Heart left ventricle (tissue), 16 donors: ENCODE data around the gene ARHGAP45. TPM values are rescaled to one million over a fixed set of nuclear protein-coding genes. Genes with fewer than 3 reads are reported as not detected.

Experiments used
- ATAC-seq, 4 donors: fragments of 200-7000 bp; cut with Tn5 transposase; one replicate each; pipeline ENCODE4 v1.9.1; 2020 to 2022; ENCODE audit warnings: moderate library complexity in 4 of 4, mild to moderate bottlenecking in 3 of 4, moderate number of reproducible peaks in 1 of 4
- DNase-seq, 5 donors: peaks; one replicate each; pipeline ENCODE4 v3.0.0-alpha.2; 2020
- H3K27ac ChIP-seq, 12 donors: fragments of 200-600 bp; sonication (generic) in 4 of 12; one replicate each; pipeline versions ENCODE4 v1.5.0 to v1.8.0; 2016 to 2022; ENCODE audit warnings: mild to moderate bottlenecking in 2 of 12
- H3K27me3 ChIP-seq, 9 donors: fragments of 200-600 bp; sonication (generic) in 2 of 9; one replicate each; pipeline versions ENCODE4 v1.5.1 to v1.8.0; 2016 to 2022; ENCODE audit warnings: mild to moderate bottlenecking in 3 of 9
- H3K36me3 ChIP-seq, 9 donors: fragments of 200-600 bp; sonication (generic) in 2 of 9; one replicate each; pipeline versions ENCODE4 v1.5.0 to v1.8.0; 2018 to 2022; ENCODE audit warnings: mild to moderate bottlenecking in 2 of 9
- H3K4me1 ChIP-seq, 12 donors: fragments of 200-600 bp; sonication (generic) in 4 of 12; one replicate each; pipeline versions ENCODE4 v1.5.0 to v1.8.0; 2016 to 2022; ENCODE audit warnings: mild to moderate bottlenecking in 3 of 12
- H3K4me3 ChIP-seq, 12 donors: fragments of 200-600 bp; sonication (generic) in 4 of 12; one replicate each; pipeline versions ENCODE4 v1.5.0 to v1.8.0; 2017 to 2022; ENCODE audit warnings: mild to moderate bottlenecking in 9 of 12, moderate library complexity in 4 of 12
- H3K9me3 ChIP-seq, 12 donors: fragments of 200-600 bp; sonication (generic) in 4 of 12; one replicate each; pipeline versions ENCODE4 v1.5.0 to v1.8.0; 2016 to 2022; ENCODE audit warnings: mild to moderate bottlenecking in 1 of 12
- POLR2A ChIP-seq, 2 donors: fragments of 450-650 bp; IDR thresholded peaks; one replicate each; pipeline ENCODE4 v1.6.1; 2017; ENCODE audit warnings: antibody characterized with exemption in 2 of 2, mild to moderate bottlenecking in 2 of 2, moderate library complexity in 2 of 2
- WGBS, 4 donors: extraction: QIAGEN DNeasy Blood & Tissue Kit in 2 of 4; methylation state at CpG; one replicate each; pipeline versions ENCODE4 v1.1.5 to v1.1.7; 2013 to 2018; 5-methylcytosine and 5-hydroxymethylcytosine counted together
- intact Hi-C, 10 donors: fragments of 100-400 bp; cut with DNase I; formaldehyde crosslinking; loops; one replicate each; pipeline versions ENCODE4 v1.11.1 to v1.14.2; 2022
- polyA plus RNA-seq, 2 donors: library from polyadenylated mRNA; stranded (reverse); fragments of 200-250 nt; gene quantifications; one replicate each; pipeline ENCODE4 v1.2.3, GENCODE V29; 2013
- total RNA-seq, 9 donors: library from RNA; depleted of rRNA in 2 of 9; stranded (reverse); fragments of >200 nt in 2 of 9; fragmentation: NEBNext Ultra II Directional in 3 of 9; extraction: Animal tissue kit (Norgen Biotek cat#: 25700) in 3 of 9; gene quantifications; one replicate each; pipeline versions ENCODE4 v1.1.0 to v1.2.4, GENCODE V29; 2016 to 2023
- TF ChIP-seq, protein P1 (sequence below), 12 donors: fragments of 200-600 bp; sonication (generic) in 4 of 12; IDR thresholded peaks; one replicate each; pipeline versions ENCODE4 v1.5.0 to v1.8.0; 2018 to 2022; ENCODE audit warnings: antibody characterized with exemption in 12 of 12, mild to moderate bottlenecking in 5 of 12
- donor health status: ischemic (EF 13 %, LVEDD 7.1; RV severe dilation, severe dysfunction).
- donor health status: healthy with polysubstance abuse.
- donor health status: DM: no; HTN: yes; CAD: no.
- donor health status: DM: no; HTN: no; CAD: no.
- donor health status: ischemic (EF 25% LVEDD 6.9; RV normal size, moderate dysfunction).
- donor health status: ischemic (EF 25% LVEDD 5.7; RV mildly dilated, moderate dysfunction).
- donor health status: healthy.
- donor health status: DM: yes; HTN: yes; CAD: no.
- donor health status: ischemic (EF 35%, LVEDD 5.7; RV mildly dilated, moderate dysfunction).
- donor health status: nonischemic (EF 11% LVEDD 7.7; RV severe dilation, severe dysfunction).
- donor health status: DM: yes; HTN: yes; CAD: no.
- donor health status: PGD.
- donor health status: ischemic (EF 29% LVEDD 5.4; RV normal size, mild dysfunction).
- donor health status: nonischemic (EF 23%, LVEDD 6.1; RV moderate dilation, normal function).

Gene ARHGAP45
- total and polyA plus RNA-seq, 11 donors, result 1.6 to 38.2 (median 4.7) TPM

GRCh38 chr19:1026783-1027649 lies 40.0 kb upstream of the ARHGAP45 start:
- H3K27me3 ChIP-seq, result peaks cover 0 to 22% (median 0%) of the 10 kb centered on the region in 9 donors
- WGBS, 4 donors, result 1 to 9% (median 1%) methylated on average over 14 to 36 of the region's 36 CpGs
- peak overlapping the region; percentile 88 to 99 (median 96) for H3K27ac ChIP-seq
- no peaks in the 10 kb centered on the region for H3K9me3 ChIP-seq
- no peak for TF ChIP-seq POLR2A (IDR thresholded peaks at IDR 0.05)
- TF ChIP-seq, protein P1, sequence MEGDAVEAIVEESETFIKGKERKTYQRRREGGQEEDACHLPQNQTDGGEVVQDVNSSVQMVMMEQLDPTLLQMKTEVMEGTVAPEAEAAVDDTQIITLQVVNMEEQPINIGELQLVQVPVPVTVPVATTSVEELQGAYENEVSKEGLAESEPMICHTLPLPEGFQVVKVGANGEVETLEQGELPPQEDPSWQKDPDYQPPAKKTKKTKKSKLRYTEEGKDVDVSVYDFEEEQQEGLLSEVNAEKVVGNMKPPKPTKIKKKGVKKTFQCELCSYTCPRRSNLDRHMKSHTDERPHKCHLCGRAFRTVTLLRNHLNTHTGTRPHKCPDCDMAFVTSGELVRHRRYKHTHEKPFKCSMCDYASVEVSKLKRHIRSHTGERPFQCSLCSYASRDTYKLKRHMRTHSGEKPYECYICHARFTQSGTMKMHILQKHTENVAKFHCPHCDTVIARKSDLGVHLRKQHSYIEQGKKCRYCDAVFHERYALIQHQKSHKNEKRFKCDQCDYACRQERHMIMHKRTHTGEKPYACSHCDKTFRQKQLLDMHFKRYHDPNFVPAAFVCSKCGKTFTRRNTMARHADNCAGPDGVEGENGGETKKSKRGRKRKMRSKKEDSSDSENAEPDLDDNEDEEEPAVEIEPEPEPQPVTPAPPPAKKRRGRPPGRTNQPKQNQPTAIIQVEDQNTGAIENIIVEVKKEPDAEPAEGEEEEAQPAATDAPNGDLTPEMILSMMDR (IDR thresholded peaks at IDR 0.05), result no peak
- H3K36me3 ChIP-seq, result peaks cover 0 to 11% (median 4%) of the 10 kb centered on the region in 9 donors
- peak overlapping the region; percentile 54 to 97 (median 92) for H3K4me3 ChIP-seq
- DNase-seq, result peak in 1 of 5 donors; percentile 69
- intact Hi-C loops, result loop anchor here in 3 of 10 donors (5.0 kb wide), 3 partner anchors 65 to 75 kb away; partner anchors contain the start of genes GPX4 (in 1 of the 3) and POLR2E (in 1 of the 3)
- H3K4me1 ChIP-seq, result peaks cover 0 to 54% (median 26%) of the 10 kb centered on the region in 12 donors
- peak in 3 of 4 donors; percentile 1 to 7 (median 4) for ATAC-seq

- intact Hi-C loops, result loop anchor here in 3 of 10 donors (5.0 kb wide), 3 partner anchors 65 to 75 kb away; partner anchors contain the start of genes GPX4 (in 1 of the 3) and POLR2E (in 1 of the 3)
- ATAC-seq (peak in 3 of 4 donors; percentile 0 to 8 (median 7)), DNase-seq (peak in 1 of 5 donors; percentile 66)
- TF ChIP-seq, protein P1 (IDR thresholded peaks at IDR 0.05), result no peak
- no peak for TF ChIP-seq POLR2A (IDR thresholded peaks at IDR 0.05)
- Histone ChIP-seq H3K27me3 (peaks cover 0 to 22% (median 0%) of the 10 kb centered on the region in 9 donors), H3K4me3 (peak overlapping the region; percentile 54 to 97 (median 92)), H3K4me1 (peaks cover 0 to 48% (median 20%) of the 10 kb centered on the region in 12 donors), H3K36me3 (peaks cover 0 to 17% (median 10%) of the 10 kb centered on the region in 9 donors), H3K27ac (peak overlapping the region in 11 of 12 donors; percentile 88 to 99 (median 97)), H3K9me3 (no peaks in the 10 kb centered on the region)
- WGBS, 4 donors, result 0 to 8% (median 4%) methylated on average over 2 to 16 of the region's 16 CpGs
These were observed 39.3 kb upstream of the ARHGAP45 start for GRCh38 chr19:1027650-1028061.

DNA sequence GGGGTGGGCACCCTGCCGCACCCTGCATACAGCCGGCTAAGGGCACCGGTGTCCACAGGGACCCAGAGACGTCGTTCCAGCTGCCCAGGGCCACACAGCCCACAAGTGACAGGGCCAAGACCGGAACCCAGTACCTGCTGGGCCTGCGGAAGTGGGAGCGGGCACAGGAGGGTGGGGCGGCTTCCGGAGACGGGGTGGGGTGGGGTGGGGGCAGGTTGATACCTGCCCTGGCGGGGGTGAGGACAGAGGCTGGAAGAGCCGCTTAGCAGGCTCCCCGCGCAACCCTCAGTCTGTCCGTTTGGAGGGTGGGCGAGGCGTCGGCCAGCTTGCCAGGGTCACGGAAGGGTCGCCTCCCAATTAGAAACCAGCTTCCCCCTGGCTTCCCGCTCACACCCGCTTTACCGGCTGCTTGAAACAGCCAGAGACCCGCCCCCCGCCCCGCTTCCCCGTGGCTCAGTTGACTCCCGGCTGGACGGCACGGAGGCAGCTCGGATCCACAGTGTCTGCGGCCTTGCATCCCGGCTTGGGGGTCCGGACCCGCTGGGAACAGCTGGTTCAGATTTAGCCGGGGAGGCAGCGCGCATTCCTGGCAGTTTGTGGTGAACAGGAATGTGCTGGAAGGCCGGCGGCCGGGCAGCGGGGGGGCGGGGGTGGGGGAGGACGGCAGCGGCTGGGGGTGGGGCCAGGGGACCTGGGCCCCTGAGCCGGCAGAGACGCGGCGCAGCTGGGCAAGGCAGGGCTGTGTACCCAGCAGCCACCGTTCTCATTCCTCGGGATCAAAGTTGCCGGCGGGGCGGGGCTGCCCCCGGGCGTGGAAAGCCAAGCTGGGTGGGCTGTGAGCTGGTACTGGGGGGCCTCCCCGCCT lies 38.7 kb upstream of the ARHGAP45 start:
- WGBS, 4 donors, result 3 to 20% (median 5%) methylated on average over 8 to 58 of the region's 58 CpGs
- H3K9me3 ChIP-seq, result no peaks in the 10 kb centered on the region
- H3K27ac ChIP-seq, result peak overlapping the region; percentile 33 to 99 (median 96)
- peak; percentile 59 to 86 (median 76) for DNase-seq
- ATAC-seq, result peak; percentile 60 to 69 (median 62)
- peak overlapping the region; percentile 54 to 97 (median 92) for H3K4me3 ChIP-seq
- peak in 1 of 2 donors; percentile 14 for TF ChIP-seq POLR2A (IDR thresholded peaks at IDR 0.05)
- TF ChIP-seq, protein P1 (IDR thresholded peaks at IDR 0.05), result no peak
- intact Hi-C loops, result loop anchor here in 3 of 10 donors (5.0 kb wide), 3 partner anchors 64 to 74 kb away; partner anchors contain the start of genes GPX4 (in 1 of the 3) and POLR2E (in 1 of the 3)
- H3K27me3 ChIP-seq, result peaks cover 0 to 22% (median 0%) of the 10 kb centered on the region in 9 donors
- peaks cover 0 to 23% (median 17%) of the 10 kb centered on the region in 9 donors for H3K36me3 ChIP-seq
- H3K4me1 ChIP-seq, result peaks cover 0 to 47% (median 18%) of the 10 kb centered on the region in 12 donors
